ENCODE measurements around the gene PQBP1. TPM values are rescaled to one million over a fixed set of nuclear protein-coding genes. Genes with fewer than 3 reads are reported as not detected.
A peak's percentile ranks its signal among the peaks of the same experiment; 100 is the strongest.

PQBP1 gene
- total and polyA plus RNA-seq, 2 donors (not counting 3 experiments of a cell fraction or from before 2014, with no cell fraction given): 86.3 to 86.8 TPM

DNA sequence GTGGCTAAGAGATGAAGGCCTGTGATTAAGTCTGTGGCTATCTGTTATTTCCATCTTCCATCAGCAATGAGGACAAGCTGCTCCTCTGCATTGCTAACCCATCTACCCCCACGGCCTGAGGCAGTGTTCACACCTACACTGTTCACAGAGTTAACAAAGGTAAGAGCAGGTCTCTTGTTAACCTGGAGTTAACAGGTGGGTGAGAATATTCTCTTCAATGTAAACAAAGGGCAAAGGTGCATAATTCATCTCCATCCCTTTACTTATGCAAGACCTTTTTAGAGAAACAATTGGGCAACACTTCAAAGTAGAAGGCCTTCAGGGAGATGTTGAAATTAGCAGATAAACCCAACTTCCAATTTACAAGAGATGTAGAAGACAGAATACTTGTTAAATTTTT, 10.9 kb downstream of the PQBP1 start:
- H3K79me2 ChIP-seq (ENCODE audit: control insufficient read depth, insufficient read depth, low read length): peaks cover 17% of the 10 kb centered on the region
- H3K9me1 ChIP-seq (replicated peaks; ENCODE audit: control insufficient read depth, extremely low read depth, insufficient read depth, low read length): no peaks in the 10 kb centered on the region
- peaks cover 9% of the 10 kb centered on the region for H3K4me1 ChIP-seq (ENCODE audit: control insufficient read depth, extremely low read depth, insufficient read depth, low read length)
- no peaks in the 10 kb centered on the region for H4K20me1 ChIP-seq (replicated peaks; ENCODE audit: control insufficient read depth, extremely low read depth, insufficient read depth, low read length)
- H3K4me3 ChIP-seq (replicated peaks in 1 of 3; ENCODE audit: insufficient read depth in 1 of 3, low read depth in 1 of 3, low read length in 3 of 3): no peak overlapping the region
- BruUV-seq (replicated peaks): no TSS peak
- TF ChIP-seq FOS (IDR thresholded peaks at IDR 0.05; ENCODE audit: borderline replicate concordance, insufficient read depth, low read length): no peak
- TF ChIP-seq MYC (IDR thresholded peaks at IDR 0.05; ENCODE audit: low read depth, low read length): no peak
- TF ChIP-seq, protein P1, sequence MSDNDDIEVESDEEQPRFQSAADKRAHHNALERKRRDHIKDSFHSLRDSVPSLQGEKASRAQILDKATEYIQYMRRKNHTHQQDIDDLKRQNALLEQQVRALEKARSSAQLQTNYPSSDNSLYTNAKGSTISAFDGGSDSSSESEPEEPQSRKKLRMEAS (IDR thresholded peaks at IDR 0.05; ENCODE audit: insufficient read depth, insufficient read length): no peak
- TF ChIP-seq EZH2 (IDR thresholded peaks at IDR 0.05; ENCODE audit: borderline replicate concordance, low read depth, low read length, severe bottlenecking): no peak
- FAIRE-seq: no peak
- H3K4me2 ChIP-seq (ENCODE audit: insufficient read depth, low read length): no peak overlapping the region
- H2AFZ ChIP-seq (ENCODE audit: low read depth, low read length): no peak overlapping the region
- no peaks in the 10 kb centered on the region for H3K9me3 ChIP-seq (replicated peaks; ENCODE audit: control insufficient read depth, insufficient read depth, low read length)
- H3K9ac ChIP-seq (replicated peaks; ENCODE audit: extremely low read depth, insufficient read depth, low read length): no peak overlapping the region
- POLR2A ChIA-PET: no interaction called here
- dilution Hi-C loops (cut with MboI; ENCODE audit: extremely low pct_ligation_motif_present, low sequenced_read_pairs) (no loop called here), intact Hi-C loops (cut with micrococcal nuclease) (no loop called here)
- CTCF ChIA-PET: no interaction called here
- DNase-seq (ENCODE audit: low read depth, low spot score): no peak
- no peaks in the 10 kb centered on the region for H3K27me3 ChIP-seq (ENCODE audit: control insufficient read depth in 2 of 2, insufficient read depth in 2 of 2, low read length in 2 of 2)
- H3K27ac ChIP-seq (ENCODE audit: insufficient read depth, low read depth, low read length): no peak overlapping the region
- H3K36me3 ChIP-seq (ENCODE audit: control insufficient read depth in 2 of 2, extremely low read depth in 1 of 2, insufficient read depth in 2 of 2, low read length in 2 of 2): peaks cover 0 to 3% of the 10 kb centered on the region in 2 experiments

GRCh38 chrX:48909703-48910294, 12.1 kb downstream of the PQBP1 start:
- FAIRE-seq (no peak), DNase-seq (ENCODE audit: low read depth, low spot score) (no peak)
- no peak overlapping the region for H3K4me3 ChIP-seq (replicated peaks in 1 of 3; ENCODE audit: insufficient read depth in 1 of 3, low read depth in 1 of 3, low read length in 3 of 3)
- H3K27ac ChIP-seq (ENCODE audit: insufficient read depth, low read depth, low read length): no peak overlapping the region
- H3K27me3 ChIP-seq (ENCODE audit: control insufficient read depth in 2 of 2, insufficient read depth in 2 of 2, low read length in 2 of 2): no peaks in the 10 kb centered on the region
- H3K9ac ChIP-seq (replicated peaks; ENCODE audit: extremely low read depth, insufficient read depth, low read length): no peak overlapping the region
- dilution Hi-C loops (cut with MboI; ENCODE audit: extremely low pct_ligation_motif_present, low sequenced_read_pairs) (no loop called here), intact Hi-C loops (cut with micrococcal nuclease) (loop anchor here (2.0 kb wide), 1 partner anchor 13 kb away; the partner anchor contains the start of genes PQBP1 and TIMM17B)
- no peaks in the 10 kb centered on the region for H3K9me3 ChIP-seq (replicated peaks; ENCODE audit: control insufficient read depth, insufficient read depth, low read length)
- peak overlapping the region; percentile 80 for H3K4me2 ChIP-seq (ENCODE audit: insufficient read depth, low read length)
- CTCF ChIA-PET: no interaction called here
- H3K36me3 ChIP-seq (ENCODE audit: control insufficient read depth in 2 of 2, extremely low read depth in 1 of 2, insufficient read depth in 2 of 2, low read length in 2 of 2): peaks cover 0 to 1% of the 10 kb centered on the region in 2 experiments
- peaks cover 9% of the 10 kb centered on the region for H3K4me1 ChIP-seq (ENCODE audit: control insufficient read depth, extremely low read depth, insufficient read depth, low read length)
- H3K9me1 ChIP-seq (replicated peaks; ENCODE audit: control insufficient read depth, extremely low read depth, insufficient read depth, low read length): no peaks in the 10 kb centered on the region
- POLR2A ChIA-PET: no interaction called here
- TF ChIP-seq, protein P1 (IDR thresholded peaks at IDR 0.05; ENCODE audit: insufficient read depth, insufficient read length): no peak
- TF ChIP-seq FOS (IDR thresholded peaks at IDR 0.05; ENCODE audit: borderline replicate concordance, insufficient read depth, low read length) (no peak), GATA2 (IDR thresholded peaks at IDR 0.05; ENCODE audit: insufficient read depth, insufficient read length, low read depth, low read length) (no peak), POLR2A (IDR thresholded peaks at IDR 0.05; ENCODE audit: low read depth, low read length) (no peak), JUN (IDR thresholded peaks at IDR 0.05; ENCODE audit: borderline replicate concordance, insufficient read depth, insufficient read length, low read depth) (no peak)
- no peaks in the 10 kb centered on the region for H4K20me1 ChIP-seq (replicated peaks; ENCODE audit: control insufficient read depth, extremely low read depth, insufficient read depth, low read length)
- no TSS peak for BruUV-seq (replicated peaks)
- no peak overlapping the region for H2AFZ ChIP-seq (ENCODE audit: low read depth, low read length)
- H3K79me2 ChIP-seq (ENCODE audit: control insufficient read depth, insufficient read depth, low read length): peaks cover 17% of the 10 kb centered on the region

Data from endothelial cell of umbilical vein (primary cell).